DMS153 treated with DMSO at 0.1 percent for 48 hours (cell line): ENCODE results near the gene HOXC6.
A peak's percentile ranks its signal among the peaks of the same experiment; 100 is the strongest.

Experiments
- DNase-seq: peaks from one replicate; lab custom pipeline; 2025; ENCODE audit not compliant: unreplicated experiment; lab: John Stamatoyannopoulos, UW

Gene HOXC6

DNA sequence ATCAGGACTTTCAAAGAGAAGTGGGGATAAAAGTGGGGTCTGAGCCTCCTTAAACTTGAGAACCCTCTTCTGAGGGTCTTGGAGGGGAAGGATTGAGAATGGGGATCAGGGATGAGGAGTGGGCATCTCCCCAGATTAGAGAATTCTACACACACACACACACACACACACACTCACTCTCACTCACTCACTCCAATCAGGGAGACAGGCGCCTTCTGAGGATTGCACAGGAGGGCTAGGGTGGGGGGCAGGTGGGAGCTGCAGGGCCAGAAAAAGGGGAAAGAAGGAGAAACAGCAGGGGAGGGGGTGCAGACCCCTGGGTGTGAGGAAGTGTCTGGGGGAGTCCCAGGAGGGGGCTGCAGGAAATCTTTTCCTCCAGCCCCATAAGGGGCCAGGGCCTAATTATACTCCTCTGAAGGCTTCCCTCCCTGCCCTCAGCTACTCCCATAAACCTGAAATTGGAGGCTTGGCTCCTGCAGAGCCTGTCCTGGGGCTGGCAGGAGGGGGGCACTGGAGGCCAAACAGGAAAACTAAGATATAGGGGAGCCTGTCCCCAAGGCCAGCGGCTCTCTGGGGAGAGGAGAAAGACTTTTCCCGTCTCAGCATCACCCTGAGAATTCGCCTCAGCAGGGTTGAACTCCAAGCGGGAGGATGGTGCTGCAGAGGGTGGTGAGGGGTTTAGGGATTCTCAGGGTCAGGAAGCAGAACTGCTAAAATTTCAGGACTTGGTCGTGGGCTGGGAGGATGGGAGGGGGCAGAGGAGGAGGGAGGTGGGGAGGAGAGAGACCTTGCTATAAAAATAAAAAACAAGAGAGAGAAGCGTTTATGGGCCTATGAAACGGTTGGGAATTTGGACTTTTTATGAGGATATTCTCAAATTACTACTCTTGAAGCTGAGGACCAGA is 26.7 kb upstream of the HOXC6 start:
- DNase-seq: no peak

DNA sequence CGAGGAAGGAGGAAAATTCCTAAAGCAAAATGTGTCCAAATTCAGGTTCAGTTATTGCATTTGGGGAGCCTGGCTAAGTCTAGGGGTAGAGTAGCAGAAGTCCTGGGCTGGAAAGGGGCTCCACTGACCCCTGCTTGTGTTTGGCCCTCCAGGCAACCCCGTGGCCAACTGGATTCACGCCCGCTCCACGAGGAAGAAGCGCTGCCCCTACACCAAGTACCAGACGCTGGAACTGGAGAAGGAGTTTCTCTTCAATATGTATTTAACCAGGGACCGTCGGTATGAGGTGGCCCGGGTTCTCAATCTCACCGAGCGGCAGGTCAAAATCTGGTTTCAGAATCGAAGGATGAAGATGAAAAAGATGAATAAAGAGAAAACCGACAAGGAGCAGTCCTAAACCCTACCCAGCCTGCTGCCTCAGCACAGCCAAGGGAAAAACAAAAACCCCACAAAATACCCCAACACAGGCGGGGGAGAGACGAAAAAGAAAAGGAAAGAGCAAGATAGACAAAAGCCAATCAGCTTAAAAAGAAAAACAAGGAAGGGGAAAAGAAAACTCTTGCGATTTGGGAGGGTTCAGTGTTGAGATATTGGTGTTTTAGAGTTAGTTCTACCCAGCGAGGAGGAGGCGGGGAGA is 25.8 kb upstream of the HOXC6 start:
- DNase-seq: no peak

GRCh38 chr12:54002915-54003389 is 25.3 kb upstream of the HOXC6 start:
- no peak for DNase-seq

DNA sequence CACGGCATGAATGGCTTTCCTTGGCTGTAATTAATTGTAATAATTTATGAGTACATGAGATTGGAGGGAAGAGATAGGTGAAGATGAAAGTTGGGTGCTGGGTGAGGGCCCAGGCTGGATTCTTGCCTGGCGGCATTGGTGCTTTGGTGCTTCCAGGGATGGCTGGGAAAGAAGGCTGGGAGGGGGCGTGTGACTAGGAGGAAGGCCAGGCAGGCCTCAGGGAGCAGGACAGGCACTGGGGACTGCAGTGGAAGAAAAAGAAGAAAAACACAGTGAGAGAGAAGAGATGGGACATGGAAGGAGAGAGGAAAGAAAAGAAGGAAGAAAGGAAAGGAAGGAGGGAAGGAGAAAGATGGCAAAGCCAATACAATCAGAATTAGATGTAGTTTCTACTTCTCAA is 24.6 kb upstream of the HOXC6 start:
- no peak for DNase-seq

DNA sequence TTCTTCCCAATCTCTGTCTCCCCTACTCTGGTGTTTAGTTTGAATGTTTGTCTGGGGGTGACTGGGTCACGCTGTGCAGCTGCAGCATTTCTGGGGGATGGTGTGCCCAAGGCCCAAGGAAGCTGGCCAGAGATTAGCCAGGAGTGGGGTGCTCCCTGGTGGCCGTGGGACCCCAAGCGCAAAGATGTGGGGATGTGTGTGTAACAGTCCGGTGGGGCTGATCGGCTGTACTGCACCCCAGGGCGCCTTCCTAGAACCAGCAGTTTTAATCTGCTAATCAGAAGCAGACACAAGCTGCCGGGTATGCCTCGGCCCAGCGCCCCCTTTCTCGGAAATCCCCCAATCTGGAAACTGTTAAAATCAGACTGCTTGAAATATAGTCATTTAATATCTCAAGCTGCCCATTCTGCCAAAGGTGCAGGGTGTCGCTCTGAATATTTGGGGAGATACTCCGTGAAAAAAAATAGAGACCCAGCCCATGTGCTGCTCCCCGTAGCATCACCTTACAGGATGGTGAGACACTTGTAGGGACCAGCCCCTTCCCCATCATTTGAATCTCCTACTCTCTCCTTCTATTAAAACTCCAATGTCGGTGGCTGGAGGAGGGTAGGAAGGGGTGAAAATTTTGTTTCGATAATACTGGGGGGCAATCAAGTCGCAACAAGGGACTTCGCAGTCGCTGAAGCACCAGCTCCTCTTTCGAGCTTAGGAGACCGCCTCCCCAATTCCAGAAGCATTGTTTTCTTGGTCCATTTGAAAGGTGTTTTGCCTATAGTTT is 24.0 kb upstream of the HOXC6 start:
- no peak for DNase-seq

DNA sequence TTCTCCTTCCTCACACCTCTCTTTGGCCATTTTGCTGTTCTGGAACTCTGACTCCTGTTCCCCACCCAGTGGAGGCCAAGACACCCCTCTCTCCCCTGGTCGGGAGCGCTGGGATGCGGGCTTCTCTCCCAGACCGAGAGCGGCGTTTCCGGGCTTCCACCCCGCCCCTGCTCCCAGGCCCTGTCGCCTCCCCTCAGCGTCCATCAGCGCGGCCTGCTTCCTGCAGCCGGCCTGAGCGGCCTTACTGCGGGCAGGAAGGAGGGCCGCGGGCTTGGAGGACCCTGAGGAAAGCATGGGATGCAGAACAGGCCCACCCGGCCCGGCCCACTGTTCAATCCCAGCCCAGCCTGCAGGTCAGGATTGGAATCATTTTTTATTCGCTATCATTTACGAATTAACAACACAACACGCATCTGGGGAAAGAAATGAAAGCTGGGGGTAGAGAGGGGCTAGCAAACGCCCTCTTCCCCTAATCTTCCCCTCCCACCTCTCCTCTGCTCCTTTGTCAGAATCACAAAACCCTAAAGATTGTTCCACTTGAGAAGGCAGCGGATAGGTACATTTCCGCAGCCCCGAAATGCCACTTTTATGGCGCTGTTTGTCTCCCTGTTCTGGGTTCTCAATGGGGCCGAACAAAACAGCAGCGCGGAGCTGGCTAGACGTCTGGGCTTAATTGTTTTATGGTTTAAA is 23.3 kb upstream of the HOXC6 start:
- no peak for DNase-seq

DNA sequence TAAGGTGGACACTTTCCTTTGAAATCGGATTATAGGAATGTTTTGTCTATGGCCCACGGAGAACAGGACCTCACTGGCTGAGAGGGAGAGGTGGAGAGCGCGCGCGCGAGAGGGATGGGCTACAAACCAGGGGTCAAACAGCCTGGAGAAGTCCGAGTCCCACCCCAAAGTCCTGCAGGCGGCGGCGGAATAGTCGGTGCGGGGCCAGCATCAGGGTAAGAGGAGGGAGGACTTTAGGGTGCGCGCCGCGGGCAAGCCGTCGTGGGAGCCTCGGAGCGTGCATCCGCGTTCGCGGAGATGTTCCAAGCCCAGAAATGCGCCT is 22.7 kb upstream of the HOXC6 start:
- no peak for DNase-seq

DNA sequence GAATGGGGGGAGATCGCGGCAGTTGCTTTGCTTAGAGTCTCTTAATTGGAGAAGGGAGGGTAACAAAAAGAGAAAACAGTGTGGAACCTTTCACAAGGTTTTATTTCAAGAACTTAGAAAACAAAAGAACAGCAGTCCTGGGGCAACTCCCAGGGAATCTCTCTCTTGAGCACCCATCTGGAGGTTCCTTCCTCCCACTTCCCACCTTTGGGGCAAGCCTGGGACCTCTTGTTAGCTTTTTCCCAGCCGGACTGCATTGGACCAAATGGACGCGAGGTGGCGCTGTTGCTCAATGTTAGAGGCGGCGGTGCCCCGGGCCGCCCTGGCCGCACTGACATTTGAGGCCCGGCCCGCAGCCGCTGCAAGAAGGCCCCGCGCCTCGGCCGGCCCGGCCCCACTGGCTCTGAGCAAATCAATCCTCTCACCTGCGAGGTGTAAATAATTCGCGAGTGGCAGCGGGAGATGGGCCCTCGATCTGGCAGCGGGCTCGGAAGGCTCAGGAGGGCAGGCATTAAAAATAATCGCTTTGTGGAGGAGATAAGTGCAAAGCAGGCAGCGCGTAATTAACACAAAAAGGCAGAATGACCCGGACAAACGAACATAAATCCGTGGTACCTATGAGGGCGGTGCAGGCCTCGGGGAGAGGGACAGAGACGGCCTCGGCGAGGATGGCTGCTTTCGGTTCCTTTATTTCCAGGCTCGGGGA is 22.2 kb upstream of the HOXC6 start:
- DNase-seq: peak; percentile 25

DNA sequence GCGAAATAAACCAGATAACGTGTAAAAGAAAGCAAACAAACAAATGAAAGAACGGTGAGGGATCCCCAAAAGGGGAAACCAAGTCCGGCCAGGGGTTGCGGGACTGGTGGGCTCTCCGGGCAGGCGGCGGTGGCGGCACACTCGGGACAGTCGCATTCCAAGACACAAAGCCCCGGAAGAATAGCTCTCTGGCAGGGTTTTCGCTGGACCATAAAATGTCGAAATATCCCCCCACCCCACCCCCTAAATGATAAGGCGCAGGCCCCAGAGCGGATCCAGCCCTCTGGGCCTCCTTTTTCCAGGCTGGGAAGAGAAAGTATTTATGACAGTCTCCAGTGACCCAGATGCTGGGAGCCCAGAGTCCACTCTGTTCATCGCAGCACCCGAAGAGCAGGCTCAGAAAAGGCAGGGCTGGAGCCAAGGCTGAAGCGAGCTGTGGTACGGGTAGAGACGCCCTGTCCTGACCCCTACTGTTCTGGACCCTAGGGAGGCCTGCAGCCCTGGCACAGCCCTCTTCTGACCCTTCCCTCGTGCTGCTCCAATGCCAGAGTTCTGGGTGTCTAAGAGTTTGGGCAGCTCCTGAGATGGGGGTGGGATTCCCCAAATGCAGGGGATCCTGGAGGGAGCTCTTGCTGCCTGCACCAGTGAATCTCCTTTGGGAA is 21.6 kb upstream of the HOXC6 start:
- no peak for DNase-seq

GRCh38 chr12:54007538-54008259 is 20.5 kb upstream of the HOXC6 start:
- no peak for DNase-seq

GRCh38 chr12:54008260-54008552 is 20.0 kb upstream of the HOXC6 start:
- DNase-seq: no peak

DNA sequence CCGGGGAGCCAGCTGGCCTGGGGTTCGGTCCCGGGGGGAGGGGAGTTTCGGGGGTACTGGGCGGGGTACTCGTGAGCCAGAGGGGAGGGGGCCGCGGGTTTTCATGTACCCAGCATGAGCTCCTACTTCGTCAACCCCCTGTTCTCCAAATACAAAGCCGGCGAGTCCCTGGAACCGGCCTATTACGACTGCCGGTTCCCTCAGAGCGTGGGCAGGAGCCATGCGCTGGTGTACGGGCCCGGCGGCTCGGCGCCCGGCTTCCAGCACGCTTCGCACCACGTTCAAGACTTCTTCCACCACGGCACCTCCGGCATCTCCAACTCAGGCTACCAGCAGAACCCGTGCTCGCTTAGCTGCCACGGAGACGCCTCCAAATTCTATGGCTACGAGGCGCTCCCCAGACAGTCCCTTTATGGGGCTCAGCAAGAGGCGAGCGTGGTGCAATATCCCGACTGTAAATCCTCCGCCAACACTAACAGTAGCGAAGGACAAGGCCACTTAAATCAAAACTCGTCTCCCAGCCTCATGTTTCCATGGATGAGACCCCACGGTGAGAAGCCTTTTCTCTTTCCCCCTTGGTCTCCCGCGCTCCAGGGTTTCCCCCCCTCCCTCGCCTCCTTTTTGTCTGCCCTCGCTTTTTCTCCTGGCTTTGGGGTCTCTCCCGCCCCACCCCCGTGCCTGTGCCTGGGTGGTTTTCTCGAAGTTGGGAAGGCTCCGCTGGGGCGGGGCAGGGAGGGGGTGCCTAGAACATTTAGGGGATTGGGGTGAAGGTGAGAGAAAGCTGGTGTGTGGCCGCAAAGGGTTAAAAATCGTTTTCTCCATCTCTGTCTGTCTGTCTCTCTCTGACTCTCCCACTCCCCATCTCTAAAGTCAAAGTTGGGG is 18.8 kb upstream of the HOXC6 start:
- DNase-seq: no peak

- DNase-seq: no peak
Measured at GRCh38 chr12:54010053-54010971, 17.9 kb upstream of the HOXC6 start.

- no peak for DNase-seq
Measured at GRCh38 chr12:54010972-54011664, 17.1 kb upstream of the HOXC6 start.

DNA sequence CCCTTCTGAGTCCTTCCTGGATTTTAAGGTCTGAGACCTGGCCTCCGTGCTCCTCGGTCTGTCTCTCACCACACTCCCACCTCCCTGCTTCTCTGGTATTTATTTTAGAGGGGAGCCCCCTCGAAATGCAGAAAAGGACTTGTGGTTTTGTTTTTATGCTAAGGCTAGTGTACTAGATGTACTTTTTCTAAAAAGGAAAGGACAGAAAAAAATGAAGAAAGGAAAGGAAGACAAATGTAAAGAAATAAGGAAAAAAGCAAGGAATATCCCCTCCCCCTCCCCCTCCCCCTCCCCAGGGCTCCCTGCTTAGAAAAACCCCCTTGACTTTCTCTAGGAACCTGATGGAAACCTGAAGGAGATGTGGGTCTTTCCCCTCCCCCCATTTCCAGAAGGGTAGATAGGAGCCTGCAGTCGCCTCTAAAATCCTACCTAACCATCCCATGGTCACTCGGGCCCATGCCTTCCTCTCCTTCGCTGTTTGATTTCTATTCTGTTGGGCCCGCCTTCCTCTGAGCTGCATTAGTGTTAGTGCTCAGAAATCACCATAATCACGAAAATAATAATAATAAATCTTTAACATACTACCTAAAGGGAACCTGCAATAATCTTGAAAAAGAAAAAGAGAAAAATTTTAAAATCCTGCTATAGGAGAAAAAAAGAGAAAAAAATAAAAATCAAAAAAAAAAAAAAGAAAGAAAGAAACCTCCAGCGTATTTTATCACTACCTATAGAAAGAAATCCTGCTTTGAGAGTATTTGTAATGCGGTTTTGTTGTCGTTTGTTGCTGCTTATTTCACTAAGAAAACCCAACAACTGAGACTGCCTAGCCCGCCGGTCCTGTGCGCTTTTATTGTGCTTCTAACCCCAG is 16.3 kb upstream of the HOXC6 start:
- DNase-seq: no peak
